MCF 10A (cell line): ENCODE measurements around the gene SLC17A2. TPM values are rescaled to one million over a fixed set of nuclear protein-coding genes. Genes with fewer than 3 reads are reported as not detected.

Experiments
- BruUV-seq: library from RNA; stranded (reverse); fragments of 400-500 nt; replicated peaks from 2 replicates; lab custom pipeline; 2021; lab: Mats Ljungman, UMichigan
- CTCF ChIA-PET: fragments of 300-600 bp; sonication (Branson Sonifier 250); formaldehyde crosslinking; extraction: SDS; loops from one replicate; lab custom pipeline; 2021; ENCODE audit warnings: antibody characterized with exemption, inconsistent platforms; lab: Yijun Ruan, JAX
- POLR2A ChIA-PET: fragments of 300-600, 350-650 bp; sonication (Branson Sonifier 250); formaldehyde crosslinking; extraction: SDS; loops from one replicate; lab custom pipeline; 2020; ENCODE audit warnings: antibody characterized with exemption, inconsistent platforms; lab: Yijun Ruan, JAX
- DNase-seq: peaks from one replicate; pipeline ENCODE4 v3.0.0-alpha.2; 2018; ENCODE audit not compliant: unreplicated experiment
- H3K27ac Mint-ChIP-seq: one replicate; pipeline ENCODE4 v1.8.0; 2022; ENCODE audit warnings: mild to moderate bottlenecking, low read depth, mixed read lengths; ENCODE audit not compliant: unreplicated experiment
- H3K27me3 Mint-ChIP-seq: one replicate; pipeline ENCODE4 v1.8.0; 2022; ENCODE audit warnings: mixed read lengths; ENCODE audit not compliant: insufficient read depth, unreplicated experiment
- H3K36me3 Mint-ChIP-seq: one replicate; pipeline ENCODE4 v1.8.0; 2022; ENCODE audit warnings: mild to moderate bottlenecking, moderate library complexity, mixed read lengths; ENCODE audit not compliant: insufficient read depth, unreplicated experiment
- H3K4me1 Mint-ChIP-seq: one replicate; pipeline ENCODE4 v1.8.0; 2022; ENCODE audit warnings: mixed read lengths; ENCODE audit not compliant: insufficient read depth, unreplicated experiment
- H3K4me3 Mint-ChIP-seq: one replicate; pipeline ENCODE4 v1.8.0; 2022; ENCODE audit warnings: mild to moderate bottlenecking, moderate library complexity, mixed read lengths; ENCODE audit not compliant: unreplicated experiment
- H3K9me3 Mint-ChIP-seq: one replicate; pipeline ENCODE4 v1.8.0; 2022; ENCODE audit warnings: mixed read lengths; ENCODE audit not compliant: unreplicated experiment
- intact Hi-C: fragments of 100-400 bp; cut with micrococcal nuclease; formaldehyde crosslinking; loops from 2 replicates; pipeline ENCODE4 v1.14.1; 2022
- total RNA-seq: library from RNA; stranded (reverse); gene quantifications from 2 replicates; pipeline ENCODE4 v1.2.3, GENCODE V29; 2022
- TF ChIP-seq, protein P1 (sequence below): fragments of 200-600 bp; IDR thresholded peaks from one replicate; pipeline ENCODE4 v1.8.0; 2022; ENCODE audit warnings: antibody characterized with exemption, mild to moderate bottlenecking; ENCODE audit not compliant: unreplicated experiment

Gene SLC17A2
- total RNA-seq, 1 experiment from 2014 or later, result not detected

DNA sequence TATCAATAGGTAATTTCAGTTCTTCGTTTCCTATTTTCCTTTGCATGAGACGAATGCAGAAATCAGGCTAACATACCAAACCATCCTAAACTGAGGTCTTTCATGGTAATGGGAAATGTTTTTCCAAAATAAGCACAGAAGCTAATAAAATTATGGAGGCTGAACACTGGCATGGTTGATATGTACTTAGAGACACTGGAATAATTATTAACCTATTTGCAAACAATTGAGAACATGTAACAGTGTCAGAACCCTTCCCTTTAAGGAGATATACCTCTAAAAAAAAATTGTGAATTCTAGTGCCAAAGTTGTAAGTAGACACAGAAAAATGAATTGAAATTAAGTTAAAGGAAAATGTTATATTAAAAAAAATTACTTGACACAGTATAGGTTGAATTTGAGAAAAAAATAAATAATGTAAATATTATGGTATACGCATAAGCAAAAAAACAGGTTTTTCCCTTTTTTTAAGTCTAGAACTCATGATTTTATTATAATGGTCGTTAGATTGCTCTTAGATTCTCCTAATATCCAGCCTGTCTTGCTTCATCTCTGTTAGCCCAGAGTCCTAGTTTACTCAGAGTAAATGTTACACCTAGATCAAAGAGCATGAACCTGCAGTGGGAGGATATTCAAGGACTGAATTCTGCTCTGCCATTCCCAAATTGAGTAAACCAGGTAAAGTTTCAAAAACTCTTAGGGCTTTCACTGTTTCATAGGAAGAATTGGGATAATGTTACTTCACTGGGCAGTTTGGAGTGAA lies 1.7 kb downstream of the SLC17A2 start:
- no peaks in the 10 kb centered on the region for H3K4me1 Mint-ChIP-seq
- CTCF ChIA-PET, result no interaction called here
- intact Hi-C loops, result no loop called here

DNA sequence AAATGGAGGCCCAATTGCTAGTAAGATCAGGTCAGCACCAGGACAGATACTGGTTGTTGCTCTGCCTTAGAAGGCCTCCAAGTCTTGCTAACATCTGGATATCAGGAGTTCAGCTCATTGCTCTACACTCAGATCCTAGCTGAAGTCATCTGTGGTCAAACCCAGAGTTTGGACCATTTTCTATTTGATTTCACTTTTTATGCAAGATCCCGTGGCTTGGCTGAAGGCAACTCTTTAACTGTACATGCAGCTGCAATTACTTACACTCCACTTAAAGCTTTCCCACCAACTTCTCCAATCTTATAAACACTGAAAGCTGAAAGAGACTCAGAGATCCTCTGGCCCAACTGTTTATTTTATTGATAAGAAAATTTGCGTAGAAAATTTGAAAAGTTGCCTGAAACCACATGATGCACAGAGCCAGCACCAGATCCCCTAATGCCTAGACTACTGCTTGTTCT lies 2.7 kb downstream of the SLC17A2 start:
- no peaks in the 10 kb centered on the region for H3K4me1 Mint-ChIP-seq
- no peaks in the 10 kb centered on the region for H3K27me3 Mint-ChIP-seq
- H3K36me3 Mint-ChIP-seq, result no peaks in the 10 kb centered on the region
- TF ChIP-seq, protein P1, sequence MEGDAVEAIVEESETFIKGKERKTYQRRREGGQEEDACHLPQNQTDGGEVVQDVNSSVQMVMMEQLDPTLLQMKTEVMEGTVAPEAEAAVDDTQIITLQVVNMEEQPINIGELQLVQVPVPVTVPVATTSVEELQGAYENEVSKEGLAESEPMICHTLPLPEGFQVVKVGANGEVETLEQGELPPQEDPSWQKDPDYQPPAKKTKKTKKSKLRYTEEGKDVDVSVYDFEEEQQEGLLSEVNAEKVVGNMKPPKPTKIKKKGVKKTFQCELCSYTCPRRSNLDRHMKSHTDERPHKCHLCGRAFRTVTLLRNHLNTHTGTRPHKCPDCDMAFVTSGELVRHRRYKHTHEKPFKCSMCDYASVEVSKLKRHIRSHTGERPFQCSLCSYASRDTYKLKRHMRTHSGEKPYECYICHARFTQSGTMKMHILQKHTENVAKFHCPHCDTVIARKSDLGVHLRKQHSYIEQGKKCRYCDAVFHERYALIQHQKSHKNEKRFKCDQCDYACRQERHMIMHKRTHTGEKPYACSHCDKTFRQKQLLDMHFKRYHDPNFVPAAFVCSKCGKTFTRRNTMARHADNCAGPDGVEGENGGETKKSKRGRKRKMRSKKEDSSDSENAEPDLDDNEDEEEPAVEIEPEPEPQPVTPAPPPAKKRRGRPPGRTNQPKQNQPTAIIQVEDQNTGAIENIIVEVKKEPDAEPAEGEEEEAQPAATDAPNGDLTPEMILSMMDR, result no peak
- no peak for DNase-seq
- POLR2A ChIA-PET, result interaction anchor here (0.6 kb wide), 1 partner anchor 25 kb away, joined by 3 read pairs; no protein-coding TSS in a partner anchor
- H3K27ac Mint-ChIP-seq, result no peak overlapping the region
- CTCF ChIA-PET, result interaction anchor here (1.1 to 1.4 kb wide), 2 partner anchors 14 to 76 kb away, joined by 3 to 4 read pairs; no protein-coding TSS in a partner anchor
- BruUV-seq, result no TSS peak
- H3K9me3 Mint-ChIP-seq, result no peaks in the 10 kb centered on the region
- H3K4me3 Mint-ChIP-seq, result no peak overlapping the region
- intact Hi-C loops, result no loop called here

More for the DNA sequence above, 1.7 kb downstream of the SLC17A2 start:
- H3K9me3 Mint-ChIP-seq, result no peaks in the 10 kb centered on the region
- H3K36me3 Mint-ChIP-seq, result no peaks in the 10 kb centered on the region
- no peak overlapping the region for H3K4me3 Mint-ChIP-seq
- POLR2A ChIA-PET, result no interaction called here
- TF ChIP-seq, protein P1, result no peak
- no peaks in the 10 kb centered on the region for H3K27me3 Mint-ChIP-seq
- H3K27ac Mint-ChIP-seq, result no peak overlapping the region
- no peak for DNase-seq
- no TSS peak for BruUV-seq

DNA sequence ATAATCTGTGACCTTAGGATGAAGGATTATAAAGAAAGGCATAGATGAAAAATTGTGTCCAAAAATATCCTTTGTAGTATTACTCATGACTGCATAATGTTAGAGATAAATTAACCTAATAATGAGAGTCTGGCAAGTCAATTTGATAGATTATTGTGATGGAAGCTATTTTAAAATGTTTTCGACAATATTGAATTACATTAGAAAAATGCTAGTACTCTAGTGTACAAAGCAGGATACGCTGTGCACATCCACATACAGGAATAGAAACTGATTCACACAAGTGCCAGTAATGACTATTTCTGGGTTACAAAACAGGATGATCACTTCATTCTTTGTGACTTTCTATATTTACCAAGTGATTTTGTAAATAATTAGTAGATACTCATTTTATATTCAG lies 3.3 kb downstream of the SLC17A2 start:
- BruUV-seq, result no TSS peak
- TF ChIP-seq, protein P1, result no peak
- Mint-ChIP-seq H3K9me3 (no peaks in the 10 kb centered on the region), H3K27me3 (no peaks in the 10 kb centered on the region), H3K4me3 (no peak overlapping the region), H3K27ac (no peak overlapping the region), H3K4me1 (no peaks in the 10 kb centered on the region), H3K36me3 (no peaks in the 10 kb centered on the region)
- DNase-seq, result no peak
- intact Hi-C loops, result no loop called here
- ChIA-PET CTCF (interaction anchor here (0.6 to 1.4 kb wide), 3 partner anchors 12 to 77 kb away, joined by 3 to 4 read pairs (median 3); no protein-coding TSS in a partner anchor), POLR2A (no interaction called here)

DNA sequence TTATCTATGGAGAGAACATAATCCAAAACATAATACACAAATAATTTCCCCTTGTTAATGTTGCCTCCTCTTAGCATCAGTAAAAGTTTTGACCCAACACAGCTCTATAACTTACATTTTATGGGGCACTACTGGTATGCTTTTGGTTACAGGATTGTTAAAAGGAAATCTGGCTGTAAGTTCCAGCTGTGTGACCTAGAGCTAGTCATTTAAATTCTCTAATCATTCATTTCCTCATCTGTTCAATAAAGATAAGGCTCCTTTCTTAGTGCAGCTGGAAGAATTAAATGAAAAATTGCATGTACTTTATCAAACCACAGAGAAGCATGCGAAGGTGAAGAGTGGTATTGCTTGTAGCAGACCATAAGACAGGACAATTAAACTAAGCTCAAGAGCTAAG lies 4.6 kb downstream of the SLC17A2 start:
- Mint-ChIP-seq H3K36me3 (no peaks in the 10 kb centered on the region), H3K4me1 (no peaks in the 10 kb centered on the region), H3K9me3 (no peaks in the 10 kb centered on the region), H3K27me3 (no peaks in the 10 kb centered on the region), H3K4me3 (no peak overlapping the region), H3K27ac (no peak overlapping the region)
- CTCF ChIA-PET, result interaction anchor here (0.8 kb wide), 1 partner anchor 67 kb away, joined by 3 read pairs; no protein-coding TSS in a partner anchor
- no peak for DNase-seq
- POLR2A ChIA-PET, result interaction anchor here (0.8 kb wide), 1 partner anchor 16 kb away, joined by 3 read pairs; no protein-coding TSS in a partner anchor
- TF ChIP-seq, protein P1, result no peak
- no TSS peak for BruUV-seq
- intact Hi-C loops, result no loop called here
